Spleen (tissue), 7 donors: Measurements from ENCODE around the gene RBM23.

Source experiments
- CTCF ChIP-seq, 11 experiments: fragments of 200-600 bp in 7 of 11; fragments of 450-650 bp in 4 of 11; sonication (generic) in 4 of 11; IDR thresholded peaks in 8 of 11; conservative IDR thresholded peaks in 3 of 11; 1 replicate in 7 of 11; 2 replicates in 4 of 11; pipeline versions ENCODE4 v1.4.0 to v1.8.0; 2016 to 2021; ENCODE audit warnings: antibody characterized with exemption in 11 of 11, inconsistent platforms in 4 of 11, mild to moderate bottlenecking in 1 of 11
- POLR2AphosphoS5 ChIP-seq, 3 donors: sonication (generic); formaldehyde crosslinking; IDR thresholded peaks; one replicate each; pipeline ENCODE4 v1.5.1; 2017; ENCODE audit warnings: antibody characterized with exemption in 3 of 3
- donor health status: DM: no; HTN: no; CAD: no; lungs with moderate emphysema.
- donor health status: DM: no; HTN: no; CAD: no.
- donor health status: DM: no; HTN: no; CAD: no.

DNA sequence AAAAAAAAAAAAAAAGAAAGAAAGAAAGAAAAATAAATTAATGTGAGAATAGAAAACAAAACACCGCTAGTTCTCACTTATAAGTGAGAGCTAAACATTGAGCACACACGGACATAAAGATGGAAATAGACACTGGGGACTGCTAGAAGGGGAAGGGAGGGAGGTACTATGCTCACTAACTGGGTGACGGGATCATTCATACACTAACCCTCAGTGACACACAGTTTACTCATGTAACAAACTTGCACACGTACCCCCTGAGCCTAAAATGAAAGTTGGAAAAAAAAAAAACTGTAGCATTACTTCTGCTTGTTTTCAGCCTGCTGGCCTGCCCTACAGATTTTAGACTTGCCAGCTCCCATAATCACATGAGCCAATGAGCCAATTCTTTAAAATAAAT is 20.7 kb upstream of the RBM23 start:
- TF ChIP-seq CTCF (IDR thresholded peaks at IDR 0.05 in 8 of 11, conservative IDR thresholded peaks at IDR 0.05 in 3 of 11): no peak
- no peak for TF ChIP-seq POLR2AphosphoS5 (IDR thresholded peaks at IDR 0.05)
